Choroid plexus epithelial cell (primary cell): Measurements from ENCODE around the gene PEX1.

ENCODE experiments used
- DNase-seq: peaks from one replicate; pipeline ENCODE4 v3.0.0-alpha.2; 2010; ENCODE audit warnings: low read depth
- H3K4me3 ChIP-seq: 2 replicates; pipeline ENCODE4 v1.5.1; 2011; ENCODE audit warnings: low read depth, mild to moderate bottlenecking, control low read depth, low read length, moderate library complexity
- TF ChIP-seq, protein P1 (sequence below): conservative IDR thresholded peaks from 2 replicates; pipeline ENCODE4 v1.5.1; 2011; ENCODE audit warnings: low read depth, mild to moderate bottlenecking, control low read depth, inconsistent platforms, low read length, moderate library complexity

PEX1 gene

DNA sequence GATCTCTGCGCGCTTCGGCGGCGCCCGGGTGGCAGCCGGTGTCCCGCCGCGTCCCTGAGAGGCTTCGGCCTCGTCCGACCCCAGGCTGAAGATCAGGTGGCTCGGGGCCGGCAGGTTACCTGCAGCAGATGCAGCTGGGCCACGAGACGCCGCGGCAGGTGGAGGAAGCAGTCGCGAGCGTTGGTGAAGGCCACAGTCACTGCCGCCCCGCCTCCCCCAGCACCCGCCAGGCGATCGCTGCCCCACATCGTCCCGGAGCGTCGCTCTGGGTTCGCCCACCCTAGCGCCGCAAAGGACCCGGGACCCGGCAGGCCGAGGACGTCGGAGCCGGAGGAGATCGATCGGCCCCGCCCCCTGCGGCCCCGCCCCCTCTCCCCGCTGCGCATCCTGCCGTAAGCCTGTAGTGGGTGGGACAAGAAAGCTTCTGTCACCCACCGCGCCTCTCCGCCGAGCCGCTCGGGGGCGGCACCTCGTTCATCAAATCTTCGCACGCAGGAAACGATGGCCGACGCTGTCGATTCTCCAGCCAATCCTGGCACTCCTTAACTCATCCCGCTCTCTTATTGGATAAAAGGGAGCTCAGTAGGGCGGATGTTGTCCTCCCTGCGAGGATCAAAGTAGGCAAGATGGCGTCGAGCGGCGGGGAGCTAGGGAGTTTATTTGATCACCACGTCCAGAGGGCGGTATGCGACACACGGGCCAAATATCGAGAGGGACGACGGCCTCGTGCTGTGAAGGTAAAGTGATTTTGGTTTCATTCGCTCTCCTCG, at the start of gene PEX1, which contains the start of gene RBM48:
Gene PEX1 (minus strand): TSS at position 333 of the 770 bp plus-strand sequence. CDS start 85 bp downstream, at position 248.
Gene RBM48 (plus strand): TSS at position 608 of the 770 bp plus-strand sequence. CDS start 19 bp downstream, at position 627.
- peak within 1 kb of the TSS; percentile 93 for H3K4me3 ChIP-seq
- TF ChIP-seq, protein P1, sequence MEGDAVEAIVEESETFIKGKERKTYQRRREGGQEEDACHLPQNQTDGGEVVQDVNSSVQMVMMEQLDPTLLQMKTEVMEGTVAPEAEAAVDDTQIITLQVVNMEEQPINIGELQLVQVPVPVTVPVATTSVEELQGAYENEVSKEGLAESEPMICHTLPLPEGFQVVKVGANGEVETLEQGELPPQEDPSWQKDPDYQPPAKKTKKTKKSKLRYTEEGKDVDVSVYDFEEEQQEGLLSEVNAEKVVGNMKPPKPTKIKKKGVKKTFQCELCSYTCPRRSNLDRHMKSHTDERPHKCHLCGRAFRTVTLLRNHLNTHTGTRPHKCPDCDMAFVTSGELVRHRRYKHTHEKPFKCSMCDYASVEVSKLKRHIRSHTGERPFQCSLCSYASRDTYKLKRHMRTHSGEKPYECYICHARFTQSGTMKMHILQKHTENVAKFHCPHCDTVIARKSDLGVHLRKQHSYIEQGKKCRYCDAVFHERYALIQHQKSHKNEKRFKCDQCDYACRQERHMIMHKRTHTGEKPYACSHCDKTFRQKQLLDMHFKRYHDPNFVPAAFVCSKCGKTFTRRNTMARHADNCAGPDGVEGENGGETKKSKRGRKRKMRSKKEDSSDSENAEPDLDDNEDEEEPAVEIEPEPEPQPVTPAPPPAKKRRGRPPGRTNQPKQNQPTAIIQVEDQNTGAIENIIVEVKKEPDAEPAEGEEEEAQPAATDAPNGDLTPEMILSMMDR: peak; percentile 45
- DNase-seq: peak; percentile 100

DNA sequence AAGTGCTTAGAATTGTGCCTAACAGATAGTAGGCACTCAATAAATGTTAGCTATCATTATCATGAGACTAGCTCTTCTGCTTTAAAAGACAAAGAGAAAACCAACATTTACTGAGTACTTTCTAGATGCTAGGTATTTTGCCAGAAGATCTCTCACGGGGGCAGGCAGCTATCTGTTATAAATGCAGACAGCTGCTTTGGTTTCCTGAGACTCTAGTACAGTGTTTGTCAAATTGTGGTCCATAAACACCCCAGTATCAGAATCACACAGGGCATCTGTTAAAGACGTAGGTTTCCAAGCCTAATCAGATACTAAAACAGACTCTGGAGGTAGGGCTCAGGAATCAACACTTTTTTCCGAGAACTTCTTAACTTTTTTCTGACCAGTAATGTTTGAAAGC, 48.0 kb upstream of the PEX1 start:
- TF ChIP-seq, protein P1: no peak
- no peak overlapping the region for H3K4me3 ChIP-seq
- no peak for DNase-seq

DNA sequence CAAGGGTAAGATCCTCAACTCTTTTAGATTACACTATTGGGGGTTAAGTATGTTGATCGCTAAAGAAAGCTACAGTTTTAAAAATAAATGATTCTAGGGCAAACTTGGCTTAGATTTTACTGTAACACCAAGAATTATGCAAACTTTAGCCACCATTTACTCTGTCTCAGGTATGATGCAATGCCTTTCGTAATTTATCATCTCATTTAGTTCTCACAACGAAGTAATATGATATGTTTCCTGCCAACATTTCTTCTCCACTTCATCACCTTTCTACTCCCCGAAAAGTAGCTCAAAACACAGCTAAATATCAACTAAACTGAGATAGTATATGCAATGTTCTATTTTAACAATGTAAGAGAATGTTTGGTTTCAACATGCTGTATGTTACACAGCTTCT, 40.8 kb upstream of the PEX1 start:
- peak; percentile 10 for DNase-seq
- no peak overlapping the region for H3K4me3 ChIP-seq
- TF ChIP-seq, protein P1: no peak

DNA sequence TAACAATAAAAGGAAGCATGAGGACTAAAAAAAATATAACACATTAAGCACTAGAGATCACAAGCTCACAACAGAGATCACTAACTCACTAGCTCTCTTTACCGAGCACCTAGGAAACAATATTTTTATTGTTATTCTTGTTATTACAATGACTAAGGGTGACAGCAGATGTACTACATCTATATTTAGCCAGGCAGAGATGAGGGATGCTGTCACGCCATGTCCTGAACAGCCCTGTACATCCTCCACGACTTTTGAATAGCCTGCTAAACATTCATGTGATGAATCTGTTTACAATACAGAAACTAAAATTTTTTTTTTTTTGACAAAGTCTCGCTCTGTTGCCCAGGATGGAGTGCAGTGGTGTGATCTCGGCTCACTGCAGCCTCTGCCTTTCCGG, 39.1 kb upstream of the PEX1 start:
- TF ChIP-seq, protein P1: no peak
- peak; percentile 12 for DNase-seq
- no peak overlapping the region for H3K4me3 ChIP-seq

DNA sequence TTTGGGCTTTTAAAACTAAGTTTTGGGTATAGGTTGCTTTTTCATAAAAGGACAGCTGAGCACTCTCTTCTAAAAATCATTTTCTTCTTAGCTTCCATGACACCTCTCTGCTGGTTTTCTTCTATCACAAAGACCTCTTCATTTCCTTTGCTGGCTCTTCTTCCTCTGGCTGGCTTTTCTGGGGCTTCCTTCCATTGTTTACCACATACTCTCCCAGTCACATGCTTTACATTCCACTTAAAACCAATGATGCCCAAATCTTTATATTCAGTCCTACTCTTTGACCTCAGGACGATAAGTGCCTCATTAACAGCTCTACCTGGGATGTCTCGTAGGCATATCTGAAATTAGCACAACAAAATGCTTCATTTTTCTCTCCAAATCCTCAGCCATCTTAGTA, 35.0 kb upstream of the PEX1 start:
- peak; percentile 11 for DNase-seq
- TF ChIP-seq, protein P1: no peak
- H3K4me3 ChIP-seq: no peak overlapping the region

DNA sequence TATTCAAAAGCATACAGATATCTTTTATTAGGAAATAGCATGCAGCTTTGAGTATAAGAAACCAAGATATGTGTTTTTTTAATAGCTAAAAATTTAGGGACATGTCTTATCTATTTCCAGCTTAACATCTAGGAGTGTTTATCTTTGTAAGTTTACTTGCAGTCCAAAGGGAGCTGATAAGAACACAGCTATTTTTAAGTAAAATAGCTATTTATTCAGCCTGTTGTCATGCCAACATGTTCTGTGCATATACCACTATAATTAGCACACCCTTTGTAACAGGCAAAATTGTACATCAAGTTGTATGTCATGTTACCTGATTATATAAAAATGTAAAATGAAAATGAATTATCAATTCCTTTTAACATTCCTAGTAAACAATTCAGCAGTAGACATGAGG, 32.3 kb upstream of the PEX1 start:
- TF ChIP-seq, protein P1: no peak
- peak; percentile 10 for DNase-seq
- no peak overlapping the region for H3K4me3 ChIP-seq
